IMR-90 (cell line): ENCODE results near the gene MGAT5. TPM values are rescaled to one million over a fixed set of nuclear protein-coding genes. Genes with fewer than 3 reads are reported as not detected.

Experiments
- ATAC-seq: fragments of 200-7000 bp; cut with Tn5 transposase; 2 replicates; pipeline ENCODE4 v1.9.1; 2020; ENCODE audit warnings: low read depth, mild to moderate bottlenecking, moderate library complexity
- BruUV-seq: library from RNA; stranded (reverse); fragments of 400-500 nt; replicated peaks from 2 replicates; lab custom pipeline; 2021; lab: Mats Ljungman, UMichigan
- CTCF ChIA-PET: fragments of 300-600 bp; formaldehyde crosslinking; extraction: SDS; loops from one replicate; lab custom pipeline; 2021; ENCODE audit warnings: antibody characterized with exemption; lab: Yijun Ruan, JAX
- POLR2A ChIA-PET: fragments of 300-600 bp; sonication (Branson Sonifier 250); formaldehyde crosslinking; loops from one replicate; lab custom pipeline; 2022; ENCODE audit warnings: antibody characterized with exemption; ENCODE audit not compliant: unreplicated experiment; lab: Charles Lee
- DNase-seq: peaks from one replicate; pipeline ENCODE4 v3.0.0; 2013
- H2AFZ ChIP-seq: replicated peaks from 2 replicates; pipeline ENCODE3; 2013; ENCODE audit warnings: low read length, mild to moderate bottlenecking; ENCODE audit not compliant: poor library complexity
- H2AK5ac ChIP-seq: 2 replicates; pipeline ENCODE4 v1.6.1; 2013; ENCODE audit warnings: low read depth, low read length, inconsistent platforms
- H2AK9ac ChIP-seq: replicated peaks from 2 replicates; pipeline ENCODE3; 2013; ENCODE audit warnings: mild to moderate bottlenecking, low read depth, low read length, moderate library complexity; ENCODE audit not compliant: poor library complexity
- H2BK120ac ChIP-seq: 2 replicates; pipeline ENCODE4 v1.6.1; 2013; ENCODE audit warnings: low read depth, low read length, inconsistent platforms
- H2BK15ac ChIP-seq: 3 replicates; pipeline ENCODE4 v1.6.1; 2013; ENCODE audit warnings: low read depth, low read length, inconsistent platforms
- H2BK20ac ChIP-seq: 2 replicates; pipeline ENCODE4 v1.6.1; 2013; ENCODE audit warnings: low read depth, mild to moderate bottlenecking, inconsistent platforms, low read length, moderate library complexity
- H2BK5ac ChIP-seq: 2 replicates; pipeline ENCODE4 v1.6.1; 2013; ENCODE audit warnings: mild to moderate bottlenecking, low read depth, low read length, inconsistent platforms; ENCODE audit not compliant: poor library complexity, severe bottlenecking
- H3K14ac ChIP-seq: replicated peaks from 2 replicates; pipeline ENCODE4 v1.6.1; 2013; ENCODE audit warnings: low read depth, low read length, inconsistent platforms
- H3K18ac ChIP-seq: 2 replicates; pipeline ENCODE4 v1.6.1; 2013; ENCODE audit warnings: low read depth, low read length, control low read depth
- H3K23ac ChIP-seq: 2 replicates; pipeline ENCODE4 v1.6.1; 2013; ENCODE audit warnings: low read depth, low read length, inconsistent platforms
- H3K27ac ChIP-seq: 2 replicates; pipeline ENCODE4 v1.5.1; 2013; ENCODE audit warnings: mild to moderate bottlenecking, control low read depth, low read length; ENCODE audit not compliant: insufficient read depth
- H3K27me3 ChIP-seq: 2 replicates; pipeline ENCODE4 v1.6.1; 2013; ENCODE audit warnings: low read length; ENCODE audit not compliant: control insufficient read depth, insufficient read depth
- H3K36me3 ChIP-seq: 2 replicates; pipeline ENCODE4 v1.6.1; 2013; ENCODE audit warnings: low read length, mixed read lengths; ENCODE audit not compliant: control insufficient read depth, insufficient read depth
- H3K4ac ChIP-seq: 2 replicates; pipeline ENCODE4 v1.6.1; 2013; ENCODE audit warnings: low read depth, low read length, inconsistent platforms
- H3K4me1 ChIP-seq: 2 replicates; pipeline ENCODE4 v1.6.1; 2013; ENCODE audit warnings: low read length, mixed read lengths; ENCODE audit not compliant: control insufficient read depth, insufficient read depth
- H3K4me2 ChIP-seq: 2 replicates; pipeline ENCODE4 v1.6.1; 2013; ENCODE audit warnings: low read depth, mild to moderate bottlenecking, control low read depth, low read length, moderate library complexity
- H3K4me3 ChIP-seq: 2 replicates; pipeline ENCODE4 v1.5.1; 2013; ENCODE audit warnings: low read depth, mild to moderate bottlenecking, control low read depth, low read length, moderate library complexity; ENCODE audit not compliant: insufficient read depth
- H3K56ac ChIP-seq: 2 replicates; pipeline ENCODE4 v1.6.1; 2013; ENCODE audit warnings: low read length, inconsistent platforms; ENCODE audit not compliant: insufficient read depth; ENCODE audit errors: extremely low read depth
- H3K79me1 ChIP-seq, 2 experiments: 2 replicates each; pipeline ENCODE4 v1.6.1; 2013; ENCODE audit warnings: low read length in 2 of 2, inconsistent platforms in 1 of 2, low read depth in 1 of 2
- H3K9ac ChIP-seq: 2 replicates; pipeline ENCODE4 v1.6.1; 2013; ENCODE audit warnings: low read depth, low read length, control low read depth
- H3K9me1 ChIP-seq: 2 replicates; pipeline ENCODE4 v1.6.1; 2013; ENCODE audit warnings: low read length, inconsistent platforms; ENCODE audit not compliant: insufficient read depth
- H3K9me3 ChIP-seq: 2 replicates; pipeline ENCODE4 v1.6.1; 2013; ENCODE audit warnings: low read length; ENCODE audit not compliant: control insufficient read depth, insufficient read depth
- H4K20me1 ChIP-seq: 2 replicates; pipeline ENCODE4 v1.6.1; 2013; ENCODE audit warnings: low read length, inconsistent platforms; ENCODE audit not compliant: insufficient read depth
- H4K5ac ChIP-seq: 2 replicates; pipeline ENCODE4 v1.6.1; 2013; ENCODE audit warnings: mild to moderate bottlenecking, low read depth, low read length, control low read depth
- H4K8ac ChIP-seq, 2 experiments: 2 replicates each; pipeline ENCODE4 v1.6.1; 2013; ENCODE audit warnings: low read depth in 2 of 2, low read length in 2 of 2, control low read depth in 1 of 2, inconsistent platforms in 1 of 2
- H4K91ac ChIP-seq: 2 replicates; pipeline ENCODE4 v1.6.1; 2013; ENCODE audit warnings: low read depth, low read length, inconsistent platforms; ENCODE audit not compliant: insufficient read depth
- BHLHE40 ChIP-seq: fragments of 150-350 bp; IDR thresholded peaks from 2 replicates; pipeline ENCODE4 v1.6.1; 2016; ENCODE audit warnings: mild to moderate bottlenecking, low read depth, low read length
- CEBPB ChIP-seq: IDR thresholded peaks from 2 replicates; pipeline ENCODE4 v1.6.1; 2012; ENCODE audit warnings: low read depth, low read length, improper control_type of control experiment
- CHD1 ChIP-seq: IDR thresholded peaks from 2 replicates; pipeline ENCODE4 v1.6.1; 2012; ENCODE audit warnings: low read depth, low read length, improper control_type of control experiment
- FOS ChIP-seq: fragments of 150-350 bp; IDR thresholded peaks from 2 replicates; pipeline ENCODE4 v1.6.1; 2016; ENCODE audit warnings: low read depth, low read length
- MAFK ChIP-seq: IDR thresholded peaks from 2 replicates; pipeline ENCODE4 v1.6.1; 2012; ENCODE audit warnings: low read depth, low read length, improper control_type of control experiment
- MAZ ChIP-seq: IDR thresholded peaks from 2 replicates; pipeline ENCODE4 v1.6.1; 2012; ENCODE audit warnings: low read depth, mild to moderate bottlenecking, low read length, improper control_type of control experiment, moderate library complexity, borderline replicate concordance
- MXI1 ChIP-seq: IDR thresholded peaks from 2 replicates; pipeline ENCODE4 v1.6.1; 2012; ENCODE audit warnings: low read depth, mild to moderate bottlenecking, low read length, moderate library complexity, borderline replicate concordance
- NFE2L2 ChIP-seq: fragments of 150-350 bp; IDR thresholded peaks from 2 replicates; pipeline ENCODE4 v1.6.1; 2016; ENCODE audit warnings: low read depth, mild to moderate bottlenecking, low read length
- POLR2A ChIP-seq: IDR thresholded peaks from 2 replicates; pipeline ENCODE4 v1.6.1; 2012; ENCODE audit warnings: mild to moderate bottlenecking, low read depth, low read length
- RAD21 ChIP-seq: IDR thresholded peaks from 2 replicates; pipeline ENCODE4 v1.6.1; 2012; ENCODE audit warnings: low read length, improper control_type of control experiment
- RFX5 ChIP-seq: IDR thresholded peaks from 2 replicates; pipeline ENCODE4 v1.8.0; 2012; ENCODE audit warnings: low read depth, mild to moderate bottlenecking, low read length, moderate library complexity
- WGBS, 2 experiments: methylation state at CpG; one replicate each; pipeline versions ENCODE4 v1.1.5 to v1.1.7; 2013; ENCODE audit warnings: missing lambda C conversion rate in 2 of 2; ENCODE audit not compliant: insufficient read length in 1 of 2; ENCODE audit errors: extremely low coverage in 2 of 2; 5-methylcytosine and 5-hydroxymethylcytosine counted together
- dilution Hi-C: fragments of 300-500 bp; cut with HindIII; formaldehyde crosslinking; loops from one replicate; pipeline ENCODE4 v1.14.3; 2018; ENCODE audit warnings: low sequenced_read_pairs; ENCODE audit not compliant: unreplicated experiment
- in situ Hi-C: fragments of 300-500 bp; cut with MboI; formaldehyde crosslinking; loops from 3 replicates; pipeline ENCODE4 v1.14.3; 2019; ENCODE audit warnings: low sequenced_read_pairs, inconsistent platforms, mixed read lengths
- intact Hi-C: fragments of 100-400 bp; cut with micrococcal nuclease; formaldehyde crosslinking; loops from 2 replicates; pipeline ENCODE4 v1.10.0; 2022
- polyA plus RNA-seq, 3 experiments: library from polyadenylated mRNA; depleted of rRNA; stranded (reverse); fragments of >200 nt; gene quantifications; 2 replicates each; pipeline ENCODE4 v1.2.3, GENCODE V29; 2012; ENCODE audit warnings: low replicate concordance in 1 of 3
- total RNA-seq: library from RNA; depleted of rRNA; stranded (reverse); fragments of >200 nt; gene quantifications from 2 replicates; pipeline ENCODE4 v1.2.3, GENCODE V29; 2012
- TF ChIP-seq, protein P1 (sequence below): fragments of 150-350 bp; IDR thresholded peaks from 2 replicates; pipeline ENCODE4 v1.6.1; 2017; ENCODE audit warnings: mild to moderate bottlenecking, antibody characterized with exemption, low read length, low read depth
- TF ChIP-seq, protein P2 (sequence below): conservative IDR thresholded peaks from 2 replicates; pipeline ENCODE4 v1.5.1; 2012; ENCODE audit warnings: mild to moderate bottlenecking, low read depth, low read length, improper control_type of control experiment

Gene MGAT5
- total and polyA plus RNA-seq, 2 of the 4 experiments (the other 2 are of a cell fraction) = 22.9 to 59.9 TPM

DNA sequence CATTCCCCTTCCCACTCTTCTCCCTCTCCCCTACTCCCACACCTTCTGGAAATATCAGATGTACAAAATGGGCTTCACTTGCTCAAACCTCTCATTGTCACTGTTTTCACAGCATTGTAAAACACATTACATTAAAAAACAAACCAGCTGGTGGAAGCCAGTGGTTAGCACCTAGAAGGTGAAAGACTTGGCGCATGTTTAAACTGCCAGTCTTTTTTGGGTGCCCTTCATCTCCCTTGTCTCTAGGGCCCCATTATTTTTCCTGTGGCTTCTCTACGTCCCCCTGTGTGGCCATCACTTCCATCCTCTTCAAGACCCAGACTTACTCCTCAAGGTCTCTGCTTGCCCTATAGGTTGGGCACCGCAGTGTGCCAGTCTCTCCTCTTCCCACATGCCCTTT, 34.9 kb downstream of the MGAT5 start:
- Histone ChIP-seq H4K8ac (no peak overlapping the region), H4K20me1 (peaks cover 25% of the 10 kb centered on the region; the same call in 1 of the 2 replicates), H3K27me3 (no peaks in the 10 kb centered on the region), H3K23ac (no peak overlapping the region), H3K4ac (no peak overlapping the region), H3K4me2 (no peak overlapping the region), H3K36me3 (peaks cover 9% of the 10 kb centered on the region), H2BK20ac (no peak overlapping the region), H2AK9ac (no peak overlapping the region), H2BK5ac (no peak overlapping the region), H3K9ac (no peak overlapping the region), H3K14ac (no peak overlapping the region), H3K4me3 (no peak overlapping the region), H4K5ac (no peak overlapping the region), H2BK120ac (no peak overlapping the region), H3K9me1 (peaks cover 21% of the 10 kb centered on the region), H2AFZ (no peak overlapping the region), H3K4me1 (peaks cover 7% of the 10 kb centered on the region), H3K56ac (no peak overlapping the region), H3K9me3 (no peaks in the 10 kb centered on the region), H4K91ac (no peak overlapping the region), H2AK5ac (no peak overlapping the region; the same call in 1 of the 2 replicates), H2BK15ac (no peak overlapping the region), H3K79me1 (peaks cover 18 to 67% of the 10 kb centered on the region in 2 experiments), H3K27ac (no peak overlapping the region), H3K18ac (no peak overlapping the region)
- intact Hi-C loops = no loop called here
- 100% methylated on average over 2 of the region's 3 CpGs; no CpG with 5 or more reads in 1 of the 2 experiments for WGBS, 2 experiments
- in situ Hi-C loops = no loop called here
- CTCF ChIA-PET = no interaction called here
- POLR2A ChIA-PET = no interaction called here
- DNase-seq (no peak), ATAC-seq (no peak)
- dilution Hi-C loops = no loop called here
- TF ChIP-seq, protein P1, sequence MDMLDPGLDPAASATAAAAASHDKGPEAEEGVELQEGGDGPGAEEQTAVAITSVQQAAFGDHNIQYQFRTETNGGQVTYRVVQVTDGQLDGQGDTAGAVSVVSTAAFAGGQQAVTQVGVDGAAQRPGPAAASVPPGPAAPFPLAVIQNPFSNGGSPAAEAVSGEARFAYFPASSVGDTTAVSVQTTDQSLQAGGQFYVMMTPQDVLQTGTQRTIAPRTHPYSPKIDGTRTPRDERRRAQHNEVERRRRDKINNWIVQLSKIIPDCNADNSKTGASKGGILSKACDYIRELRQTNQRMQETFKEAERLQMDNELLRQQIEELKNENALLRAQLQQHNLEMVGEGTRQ = no peak
- no peak for TF ChIP-seq FOS
- TF ChIP-seq CHD1 = no peak
- no peak for TF ChIP-seq MAFK
- TF ChIP-seq POLR2A = no peak
- TF ChIP-seq MXI1 = no peak
- TF ChIP-seq, protein P2, sequence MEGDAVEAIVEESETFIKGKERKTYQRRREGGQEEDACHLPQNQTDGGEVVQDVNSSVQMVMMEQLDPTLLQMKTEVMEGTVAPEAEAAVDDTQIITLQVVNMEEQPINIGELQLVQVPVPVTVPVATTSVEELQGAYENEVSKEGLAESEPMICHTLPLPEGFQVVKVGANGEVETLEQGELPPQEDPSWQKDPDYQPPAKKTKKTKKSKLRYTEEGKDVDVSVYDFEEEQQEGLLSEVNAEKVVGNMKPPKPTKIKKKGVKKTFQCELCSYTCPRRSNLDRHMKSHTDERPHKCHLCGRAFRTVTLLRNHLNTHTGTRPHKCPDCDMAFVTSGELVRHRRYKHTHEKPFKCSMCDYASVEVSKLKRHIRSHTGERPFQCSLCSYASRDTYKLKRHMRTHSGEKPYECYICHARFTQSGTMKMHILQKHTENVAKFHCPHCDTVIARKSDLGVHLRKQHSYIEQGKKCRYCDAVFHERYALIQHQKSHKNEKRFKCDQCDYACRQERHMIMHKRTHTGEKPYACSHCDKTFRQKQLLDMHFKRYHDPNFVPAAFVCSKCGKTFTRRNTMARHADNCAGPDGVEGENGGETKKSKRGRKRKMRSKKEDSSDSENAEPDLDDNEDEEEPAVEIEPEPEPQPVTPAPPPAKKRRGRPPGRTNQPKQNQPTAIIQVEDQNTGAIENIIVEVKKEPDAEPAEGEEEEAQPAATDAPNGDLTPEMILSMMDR = no peak
- TF ChIP-seq NFE2L2 = no peak
- no peak for TF ChIP-seq RAD21
- no peak for TF ChIP-seq RFX5
- no peak for TF ChIP-seq BHLHE40
- no peak for TF ChIP-seq MAZ
- TF ChIP-seq CEBPB = no peak
- BruUV-seq = no TSS peak
